PFSK-1 (cell line): Measurements from ENCODE around the gene CELA2A.

Experiments used
- FOXP2 ChIP-seq: optimal IDR thresholded peaks from 2 replicates; pipeline ENCODE3; 2011; ENCODE audit warnings: borderline replicate concordance, control low read depth, inconsistent platforms; ENCODE audit not compliant: insufficient read depth; ENCODE audit errors: extremely low read length, extremely low read depth
- POLR2AphosphoS5 ChIP-seq: IDR thresholded peaks from 2 replicates; pipeline ENCODE4 v1.6.1; 2012; ENCODE audit warnings: low read depth, mild to moderate bottlenecking, control low read depth, low read length, moderate library complexity
- REST ChIP-seq, 2 experiments: IDR thresholded peaks; 2 replicates each; pipeline versions ENCODE4 v1.6.1 to v1.8.0; 2011 to 2012; ENCODE audit warnings: low read depth in 2 of 2, low read length in 2 of 2, control low read depth in 1 of 2, inconsistent platforms in 1 of 2, mild to moderate bottlenecking in 1 of 2, moderate library complexity in 1 of 2; ENCODE audit not compliant: insufficient read depth in 1 of 2
- SIN3A ChIP-seq: IDR thresholded peaks from 2 replicates; pipeline ENCODE4 v1.6.1; 2012; ENCODE audit warnings: mild to moderate bottlenecking, low read length, moderate library complexity, borderline replicate concordance; ENCODE audit not compliant: insufficient read depth
- TAF1 ChIP-seq: IDR thresholded peaks from 2 replicates; pipeline ENCODE4 v1.6.1; 2012; ENCODE audit warnings: low read length, control low read depth, borderline replicate concordance; ENCODE audit not compliant: insufficient read depth

- no peak for TF ChIP-seq TAF1
- no peak for TF ChIP-seq SIN3A
- TF ChIP-seq POLR2AphosphoS5 = no peak
- no peak for TF ChIP-seq REST (IDR thresholded peaks at IDR 0.05; ENCODE audit: insufficient read depth in 1 of 2, low read depth in 2 of 2, low read length in 2 of 2)
- no peak for TF ChIP-seq FOXP2
These were observed 47.9 kb downstream of the CELA2A start for GRCh38 chr1:15504436-15504835.
